ENCODE measurements around the gene PCYT2. TPM values are rescaled to one million over a fixed set of nuclear protein-coding genes. Genes with fewer than 3 reads are reported as not detected.
A peak's percentile ranks its signal among the peaks of the same experiment; 100 is the strongest.

Gene PCYT2
- total and polyA plus RNA-seq, 9 of the 15 experiments (the other 6 are each of a cell fraction or from before 2014, with no cell fraction given) = 0.92 to 134 (median 82.5) TPM

DNA sequence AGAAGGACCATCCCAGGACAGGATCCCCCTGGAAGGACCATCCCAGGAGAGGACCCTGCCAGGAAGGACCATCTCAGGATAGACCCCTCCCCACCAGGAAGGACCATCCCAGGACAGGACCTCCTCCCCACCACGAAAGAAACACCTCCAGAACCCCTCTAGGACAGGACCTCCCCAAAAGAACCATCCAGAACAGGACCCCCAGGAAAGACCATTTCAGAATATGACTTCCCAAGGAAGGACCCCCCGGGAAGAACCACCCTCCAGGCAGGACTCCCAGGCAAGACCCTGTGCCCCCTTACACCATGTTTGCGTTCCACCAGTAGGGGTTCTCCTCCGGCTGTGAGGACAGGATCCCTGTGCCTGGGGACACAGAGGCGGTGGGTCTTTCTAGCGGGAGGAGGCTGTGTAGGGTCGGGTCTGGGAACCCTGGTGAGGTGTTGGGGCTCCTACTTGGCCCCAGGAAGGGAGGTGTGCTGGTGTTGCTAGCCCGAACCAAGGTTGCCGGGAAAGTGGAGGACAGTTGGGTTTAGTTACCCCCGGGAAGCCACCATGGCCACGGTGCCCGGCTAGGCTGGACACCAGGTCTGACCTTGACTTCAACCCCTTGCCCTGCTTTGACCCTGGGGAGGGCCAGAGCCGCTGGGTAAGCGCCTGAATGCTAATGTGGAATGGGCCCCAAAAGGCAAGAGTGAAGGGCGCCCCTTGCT, 47.6 kb upstream of the PCYT2 start (continued):
- TF ChIP-seq ESRRA (IDR thresholded peaks at IDR 0.05; ENCODE audit: borderline replicate concordance, low read depth) = peak; percentile 66
- no peak for TF ChIP-seq TGIF2 (CRISPR knock-in tag; IDR thresholded peaks at IDR 0.05)
- TF ChIP-seq, protein P1, sequence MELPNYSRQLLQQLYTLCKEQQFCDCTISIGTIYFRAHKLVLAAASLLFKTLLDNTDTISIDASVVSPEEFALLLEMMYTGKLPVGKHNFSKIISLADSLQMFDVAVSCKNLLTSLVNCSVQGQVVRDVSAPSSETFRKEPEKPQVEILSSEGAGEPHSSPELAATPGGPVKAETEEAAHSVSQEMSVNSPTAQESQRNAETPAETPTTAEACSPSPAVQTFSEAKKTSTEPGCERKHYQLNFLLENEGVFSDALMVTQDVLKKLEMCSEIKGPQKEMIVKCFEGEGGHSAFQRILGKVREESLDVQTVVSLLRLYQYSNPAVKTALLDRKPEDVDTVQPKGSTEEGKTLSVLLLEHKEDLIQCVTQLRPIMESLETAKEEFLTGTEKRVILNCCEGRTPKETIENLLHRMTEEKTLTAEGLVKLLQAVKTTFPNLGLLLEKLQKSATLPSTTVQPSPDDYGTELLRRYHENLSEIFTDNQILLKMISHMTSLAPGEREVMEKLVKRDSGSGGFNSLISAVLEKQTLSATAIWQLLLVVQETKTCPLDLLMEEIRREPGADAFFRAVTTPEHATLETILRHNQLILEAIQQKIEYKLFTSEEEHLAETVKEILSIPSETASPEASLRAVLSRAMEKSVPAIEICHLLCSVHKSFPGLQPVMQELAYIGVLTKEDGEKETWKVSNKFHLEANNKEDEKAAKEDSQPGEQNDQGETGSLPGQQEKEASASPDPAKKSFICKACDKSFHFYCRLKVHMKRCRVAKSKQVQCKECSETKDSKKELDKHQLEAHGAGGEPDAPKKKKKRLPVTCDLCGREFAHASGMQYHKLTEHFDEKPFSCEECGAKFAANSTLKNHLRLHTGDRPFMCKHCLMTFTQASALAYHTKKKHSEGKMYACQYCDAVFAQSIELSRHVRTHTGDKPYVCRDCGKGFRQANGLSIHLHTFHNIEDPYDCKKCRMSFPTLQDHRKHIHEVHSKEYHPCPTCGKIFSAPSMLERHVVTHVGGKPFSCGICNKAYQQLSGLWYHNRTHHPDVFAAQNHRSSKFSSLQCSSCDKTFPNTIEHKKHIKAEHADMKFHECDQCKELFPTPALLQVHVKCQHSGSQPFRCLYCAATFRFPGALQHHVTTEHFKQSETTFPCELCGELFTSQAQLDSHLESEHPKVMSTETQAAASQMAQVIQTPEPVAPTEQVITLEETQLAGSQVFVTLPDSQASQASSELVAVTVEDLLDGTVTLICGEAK (IDR thresholded peaks at IDR 0.05) = peak; percentile 70
- TF ChIP-seq, protein P1 (CRISPR knock-in tag; IDR thresholded peaks at IDR 0.05) = no peak
- TF ChIP-seq, protein P2, sequence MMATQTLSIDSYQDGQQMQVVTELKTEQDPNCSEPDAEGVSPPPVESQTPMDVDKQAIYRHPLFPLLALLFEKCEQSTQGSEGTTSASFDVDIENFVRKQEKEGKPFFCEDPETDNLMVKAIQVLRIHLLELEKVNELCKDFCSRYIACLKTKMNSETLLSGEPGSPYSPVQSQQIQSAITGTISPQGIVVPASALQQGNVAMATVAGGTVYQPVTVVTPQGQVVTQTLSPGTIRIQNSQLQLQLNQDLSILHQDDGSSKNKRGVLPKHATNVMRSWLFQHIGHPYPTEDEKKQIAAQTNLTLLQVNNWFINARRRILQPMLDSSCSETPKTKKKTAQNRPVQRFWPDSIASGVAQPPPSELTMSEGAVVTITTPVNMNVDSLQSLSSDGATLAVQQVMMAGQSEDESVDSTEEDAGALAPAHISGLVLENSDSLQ (IDR thresholded peaks at IDR 0.05) = no peak
- TF ChIP-seq FOXK1 (CRISPR knock-in tag; IDR thresholded peaks at IDR 0.05; ENCODE audit: borderline replicate concordance) = 0 out of 2 replicates have a peak, but pooled peaks have one; percentile 32
- TF ChIP-seq, protein P3, sequence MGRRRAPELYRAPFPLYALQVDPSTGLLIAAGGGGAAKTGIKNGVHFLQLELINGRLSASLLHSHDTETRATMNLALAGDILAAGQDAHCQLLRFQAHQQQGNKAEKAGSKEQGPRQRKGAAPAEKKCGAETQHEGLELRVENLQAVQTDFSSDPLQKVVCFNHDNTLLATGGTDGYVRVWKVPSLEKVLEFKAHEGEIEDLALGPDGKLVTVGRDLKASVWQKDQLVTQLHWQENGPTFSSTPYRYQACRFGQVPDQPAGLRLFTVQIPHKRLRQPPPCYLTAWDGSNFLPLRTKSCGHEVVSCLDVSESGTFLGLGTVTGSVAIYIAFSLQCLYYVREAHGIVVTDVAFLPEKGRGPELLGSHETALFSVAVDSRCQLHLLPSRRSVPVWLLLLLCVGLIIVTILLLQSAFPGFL (CRISPR knock-in tag; IDR thresholded peaks at IDR 0.05) = no peak
- no peak for TF ChIP-seq TEAD2 (tag; IDR thresholded peaks at IDR 0.05)
- TF ChIP-seq STAG1 (CRISPR knock-in tag; IDR thresholded peaks at IDR 0.05; ENCODE audit: borderline replicate concordance) = no peak
- TF ChIP-seq, protein P4, sequence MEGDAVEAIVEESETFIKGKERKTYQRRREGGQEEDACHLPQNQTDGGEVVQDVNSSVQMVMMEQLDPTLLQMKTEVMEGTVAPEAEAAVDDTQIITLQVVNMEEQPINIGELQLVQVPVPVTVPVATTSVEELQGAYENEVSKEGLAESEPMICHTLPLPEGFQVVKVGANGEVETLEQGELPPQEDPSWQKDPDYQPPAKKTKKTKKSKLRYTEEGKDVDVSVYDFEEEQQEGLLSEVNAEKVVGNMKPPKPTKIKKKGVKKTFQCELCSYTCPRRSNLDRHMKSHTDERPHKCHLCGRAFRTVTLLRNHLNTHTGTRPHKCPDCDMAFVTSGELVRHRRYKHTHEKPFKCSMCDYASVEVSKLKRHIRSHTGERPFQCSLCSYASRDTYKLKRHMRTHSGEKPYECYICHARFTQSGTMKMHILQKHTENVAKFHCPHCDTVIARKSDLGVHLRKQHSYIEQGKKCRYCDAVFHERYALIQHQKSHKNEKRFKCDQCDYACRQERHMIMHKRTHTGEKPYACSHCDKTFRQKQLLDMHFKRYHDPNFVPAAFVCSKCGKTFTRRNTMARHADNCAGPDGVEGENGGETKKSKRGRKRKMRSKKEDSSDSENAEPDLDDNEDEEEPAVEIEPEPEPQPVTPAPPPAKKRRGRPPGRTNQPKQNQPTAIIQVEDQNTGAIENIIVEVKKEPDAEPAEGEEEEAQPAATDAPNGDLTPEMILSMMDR (IDR thresholded peaks at IDR 0.05 in 2 of 3, conservative IDR thresholded peaks at IDR 0.05 in 1 of 3; ENCODE audit: insufficient read depth in 2 of 3, low read depth in 1 of 3, low read length in 3 of 3) = peak in 2 of 3 experiments; percentile 8 to 32; a peak in 2 of 6 replicates
- TF ChIP-seq, protein P5, sequence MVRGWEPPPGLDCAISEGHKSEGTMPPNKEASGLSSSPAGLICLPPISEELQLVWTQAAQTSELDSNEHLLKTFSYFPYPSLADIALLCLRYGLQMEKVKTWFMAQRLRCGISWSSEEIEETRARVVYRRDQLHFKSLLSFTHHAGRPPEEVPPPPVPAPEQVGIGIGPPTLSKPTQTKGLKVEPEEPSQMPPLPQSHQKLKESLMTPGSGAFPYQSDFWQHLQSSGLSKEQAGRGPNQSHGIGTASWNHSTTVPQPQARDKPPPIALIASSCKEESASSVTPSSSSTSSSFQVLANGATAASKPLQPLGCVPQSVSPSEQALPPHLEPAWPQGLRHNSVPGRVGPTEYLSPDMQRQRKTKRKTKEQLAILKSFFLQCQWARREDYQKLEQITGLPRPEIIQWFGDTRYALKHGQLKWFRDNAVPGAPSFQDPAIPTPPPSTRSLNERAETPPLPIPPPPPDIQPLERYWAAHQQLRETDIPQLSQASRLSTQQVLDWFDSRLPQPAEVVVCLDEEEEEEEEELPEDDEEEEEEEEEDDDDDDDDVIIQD (CRISPR knock-in tag; IDR thresholded peaks at IDR 0.05) = 0 out of 2 replicates have a peak, but pooled peaks have one; percentile 0
- TF ChIP-seq ZNF134 (CRISPR knock-in tag; conservative IDR thresholded peaks at IDR 0.05) = no peak
